ENCODE measurements around the gene GLS2. TPM values are rescaled to one million over a fixed set of nuclear protein-coding genes. Genes with fewer than 3 reads are reported as not detected.
A peak's percentile ranks its signal among the peaks of the same experiment; 100 is the strongest.

Gene GLS2
- total and polyA plus RNA-seq, 4 donors, result 3.1 to 10.8 (median 10.0) TPM

GRCh38 chr12:56476143-56476542 is 11.8 kb downstream of the GLS2 start:
- H3K27me3 ChIP-seq (ENCODE audit: control insufficient read depth, insufficient read depth, low read length), result no peaks in the 10 kb centered on the region
- DNase-seq (ENCODE audit: low read depth in 4 of 6, low spot score in 6 of 6), result no peak
- H3K36me3 ChIP-seq (ENCODE audit: control insufficient read depth, insufficient read depth, low read length), result peaks cover 35% of the 10 kb centered on the region
- no peak overlapping the region for H3K27ac ChIP-seq (ENCODE audit: low read depth, low read length)
- H3K4me1 ChIP-seq (ENCODE audit: control insufficient read depth, insufficient read depth, low read length), result no peaks in the 10 kb centered on the region
- 95% methylated on average over 5 of the region's 6 CpGs for WGBS (ENCODE audit: insufficient coverage)
- no peaks in the 10 kb centered on the region for H3K9me3 ChIP-seq (ENCODE audit: control insufficient read depth, insufficient read depth, low read length)
- no peak overlapping the region for H3K4me3 ChIP-seq (ENCODE audit: low read depth, low read length)

GRCh38 chr12:56474389-56474788 is 13.6 kb downstream of the GLS2 start:
- peaks cover 2% of the 10 kb centered on the region for H3K4me1 ChIP-seq (ENCODE audit: control insufficient read depth, insufficient read depth, low read length)
- no peak for DNase-seq (ENCODE audit: low read depth in 4 of 6, low spot score in 6 of 6)
- no peaks in the 10 kb centered on the region for H3K27me3 ChIP-seq (ENCODE audit: control insufficient read depth, insufficient read depth, low read length)
- no peak overlapping the region for H3K27ac ChIP-seq (ENCODE audit: low read depth, low read length)
- H3K4me3 ChIP-seq (ENCODE audit: low read depth, low read length), result no peak overlapping the region
- peaks cover 35% of the 10 kb centered on the region for H3K36me3 ChIP-seq (ENCODE audit: control insufficient read depth, insufficient read depth, low read length)
- no peaks in the 10 kb centered on the region for H3K9me3 ChIP-seq (ENCODE audit: control insufficient read depth, insufficient read depth, low read length)
- 93% methylated on average over 8 of the region's 9 CpGs for WGBS (ENCODE audit: insufficient coverage)

GRCh38 chr12:56469007-56469930 is 18.7 kb downstream of the GLS2 start:
- Histone ChIP-seq H3K4me1 (ENCODE audit: control insufficient read depth, insufficient read depth, low read length) (peaks cover 13% of the 10 kb centered on the region), H3K36me3 (ENCODE audit: control insufficient read depth, insufficient read depth, low read length) (peaks cover 8% of the 10 kb centered on the region), H3K9me3 (ENCODE audit: control insufficient read depth, insufficient read depth, low read length) (no peaks in the 10 kb centered on the region), H3K27ac (ENCODE audit: low read depth, low read length) (peak overlapping the region; percentile 82), H3K27me3 (ENCODE audit: control insufficient read depth, insufficient read depth, low read length) (no peaks in the 10 kb centered on the region), H3K4me3 (ENCODE audit: low read depth, low read length) (peak overlapping the region; percentile 93)
- WGBS (ENCODE audit: insufficient coverage), result 64% methylated on average over 17 of the region's 19 CpGs
- DNase-seq (ENCODE audit: low read depth in 4 of 6, low spot score in 6 of 6), result peak in 1 of 6 donors; percentile 9

GRCh38 chr12:56468216-56469006 is 19.6 kb downstream of the GLS2 start, which contains the start of gene SPRYD4:
Gene SPRYD4, plus strand, starts transcription at chr12:56468578. Its CDS starts 14 bp downstream, at chr12:56468592.
- no peaks in the 10 kb centered on the region for H3K27me3 ChIP-seq (ENCODE audit: control insufficient read depth, insufficient read depth, low read length)
- 0% methylated on average over 42 of the region's 43 CpGs for WGBS (ENCODE audit: insufficient coverage)
- H3K4me3 ChIP-seq (ENCODE audit: low read depth, low read length), result peak within 1 kb of the TSS; percentile 93
- peaks cover 8% of the 10 kb centered on the region for H3K36me3 ChIP-seq (ENCODE audit: control insufficient read depth, insufficient read depth, low read length)
- H3K27ac ChIP-seq (ENCODE audit: low read depth, low read length), result peak within 1 kb of the TSS; percentile 82
- peak; percentile 78 to 98 (median 90) for DNase-seq (ENCODE audit: low read depth in 4 of 6, low spot score in 6 of 6)
- no peaks in the 10 kb centered on the region for H3K9me3 ChIP-seq (ENCODE audit: control insufficient read depth, insufficient read depth, low read length)
- peaks cover 13% of the 10 kb centered on the region for H3K4me1 ChIP-seq (ENCODE audit: control insufficient read depth, insufficient read depth, low read length)

DNA sequence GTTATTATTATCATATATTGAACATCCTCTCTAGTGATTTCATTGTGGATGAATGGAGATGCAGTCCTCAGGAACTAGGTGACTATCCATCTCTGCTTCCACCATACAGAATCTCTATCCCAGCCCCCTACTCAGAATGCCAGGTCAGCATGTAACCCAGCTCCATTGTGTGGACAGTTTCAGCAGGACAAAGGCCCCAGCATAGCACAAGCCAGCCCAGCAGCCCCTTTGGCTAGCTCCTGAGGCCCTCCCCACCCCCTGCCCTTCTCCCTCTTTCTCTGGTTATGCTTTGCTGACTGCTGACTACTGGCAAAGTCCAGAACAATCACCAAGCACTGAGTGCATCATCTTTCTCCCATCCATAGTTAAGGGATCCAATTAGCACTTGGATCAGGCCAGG is 25.4 kb downstream of the GLS2 start:
- Histone ChIP-seq H3K27me3 (ENCODE audit: control insufficient read depth, insufficient read depth, low read length) (no peaks in the 10 kb centered on the region), H3K36me3 (ENCODE audit: control insufficient read depth, insufficient read depth, low read length) (no peaks in the 10 kb centered on the region), H3K4me3 (ENCODE audit: low read depth, low read length) (no peak overlapping the region), H3K4me1 (ENCODE audit: control insufficient read depth, insufficient read depth, low read length) (no peaks in the 10 kb centered on the region), H3K9me3 (ENCODE audit: control insufficient read depth, insufficient read depth, low read length) (no peaks in the 10 kb centered on the region), H3K27ac (ENCODE audit: low read depth, low read length) (no peak overlapping the region)
- DNase-seq (ENCODE audit: low read depth in 4 of 6, low spot score in 6 of 6), result no peak

DNA sequence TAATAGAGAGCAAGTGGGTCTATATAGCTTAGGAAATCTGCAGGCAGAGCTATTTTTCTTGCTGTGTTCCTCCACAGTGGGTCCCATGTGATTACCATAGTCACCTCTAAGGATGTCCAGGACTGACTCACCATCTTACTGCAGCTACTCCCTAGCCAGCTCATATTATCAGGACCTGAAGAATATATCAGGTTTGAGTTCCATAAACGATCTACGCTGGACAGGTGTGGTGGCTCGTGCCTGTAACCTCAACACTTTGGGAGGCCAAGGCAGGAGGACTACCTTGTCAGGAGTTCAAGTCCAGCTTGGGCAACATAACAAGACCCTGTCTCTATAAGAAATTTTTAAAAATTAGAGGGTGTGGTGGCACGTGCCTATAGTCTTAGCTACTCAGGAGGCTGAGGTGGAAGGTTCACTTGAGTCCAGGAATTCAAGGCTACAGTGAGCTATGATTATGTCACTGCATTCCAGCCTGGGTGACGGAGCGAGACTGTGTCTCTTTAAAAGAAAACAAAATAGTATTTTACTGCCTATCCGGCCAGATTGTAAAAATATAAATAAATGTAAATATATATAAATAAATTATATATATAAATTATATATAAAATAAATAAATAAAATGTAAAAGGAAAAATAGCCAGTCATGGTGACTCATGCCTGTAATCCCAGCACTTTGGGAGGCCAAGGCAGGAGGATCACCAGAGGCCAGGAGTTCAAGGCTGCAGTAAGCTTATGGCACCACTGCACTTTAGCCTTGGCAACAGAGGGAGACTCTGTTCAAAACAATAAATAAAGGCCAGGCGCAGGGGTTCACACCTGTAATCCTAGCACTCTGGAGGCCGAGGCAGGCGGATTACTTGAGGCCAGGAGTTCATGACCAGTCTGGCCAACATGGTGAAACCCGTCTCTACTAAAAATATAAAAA is 26.5 kb downstream of the GLS2 start:
- no peak overlapping the region for H3K27ac ChIP-seq (ENCODE audit: low read depth, low read length)
- H3K4me1 ChIP-seq (ENCODE audit: control insufficient read depth, insufficient read depth, low read length), result no peaks in the 10 kb centered on the region
- 91% methylated on average over 4 of the region's 11 CpGs for WGBS (ENCODE audit: insufficient coverage)

DNA sequence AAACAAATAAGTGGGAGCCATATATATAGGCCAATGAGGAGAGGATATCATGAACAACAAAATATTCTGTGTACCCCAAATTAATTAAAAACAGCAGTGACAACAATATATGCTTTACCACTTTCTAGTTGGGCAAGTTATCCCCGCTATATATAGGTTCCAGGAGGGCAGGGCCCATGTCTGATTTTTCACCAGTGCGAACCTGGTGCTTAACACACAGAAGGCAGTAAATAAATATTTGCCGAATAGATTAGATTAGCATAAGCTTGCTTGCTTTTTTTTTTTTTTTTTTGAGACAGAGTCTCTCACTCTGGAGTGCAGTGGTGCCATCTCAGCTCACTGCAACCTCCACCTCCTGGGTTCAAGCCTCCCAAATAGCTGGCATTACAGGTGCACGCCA is 30.1 kb downstream of the GLS2 start:
- Histone ChIP-seq H3K36me3 (ENCODE audit: control insufficient read depth, insufficient read depth, low read length) (no peaks in the 10 kb centered on the region), H3K4me3 (ENCODE audit: low read depth, low read length) (no peak overlapping the region), H3K27me3 (ENCODE audit: control insufficient read depth, insufficient read depth, low read length) (no peaks in the 10 kb centered on the region), H3K27ac (ENCODE audit: low read depth, low read length) (no peak overlapping the region), H3K9me3 (ENCODE audit: control insufficient read depth, insufficient read depth, low read length) (no peaks in the 10 kb centered on the region), H3K4me1 (ENCODE audit: control insufficient read depth, insufficient read depth, low read length) (no peaks in the 10 kb centered on the region)
- 100% methylated on average over 1 of the region's 4 CpGs for WGBS (ENCODE audit: insufficient coverage)
- no peak for DNase-seq (ENCODE audit: low read depth in 4 of 6, low spot score in 6 of 6)

More for the DNA sequence above, 26.5 kb downstream of the GLS2 start:
- H3K4me3 ChIP-seq (ENCODE audit: low read depth, low read length), result no peak overlapping the region
- no peaks in the 10 kb centered on the region for H3K36me3 ChIP-seq (ENCODE audit: control insufficient read depth, insufficient read depth, low read length)
- no peak for DNase-seq (ENCODE audit: low read depth in 4 of 6, low spot score in 6 of 6)
- H3K27me3 ChIP-seq (ENCODE audit: control insufficient read depth, insufficient read depth, low read length), result no peaks in the 10 kb centered on the region
- no peaks in the 10 kb centered on the region for H3K9me3 ChIP-seq (ENCODE audit: control insufficient read depth, insufficient read depth, low read length)

- no peaks in the 10 kb centered on the region for H3K9me3 ChIP-seq (ENCODE audit: control insufficient read depth, insufficient read depth, low read length)
- no peaks in the 10 kb centered on the region for H3K27me3 ChIP-seq (ENCODE audit: control insufficient read depth, insufficient read depth, low read length)
- no peak within 1 kb of the TSS for H3K4me3 ChIP-seq (ENCODE audit: low read depth, low read length)
- H3K36me3 ChIP-seq (ENCODE audit: control insufficient read depth, insufficient read depth, low read length), result no peaks in the 10 kb centered on the region
- H3K27ac ChIP-seq (ENCODE audit: low read depth, low read length), result no peak within 1 kb of the TSS
- no peak for DNase-seq (ENCODE audit: low read depth in 4 of 6, low spot score in 6 of 6)
- WGBS (ENCODE audit: insufficient coverage), result 96% methylated on average over 2 of the region's 5 CpGs
- no peaks in the 10 kb centered on the region for H3K4me1 ChIP-seq (ENCODE audit: control insufficient read depth, insufficient read depth, low read length)
These were observed 33.4 kb downstream of the GLS2 start, which contains the start of gene MIP for GRCh38 chr12:56454557-56454956. Gene MIP, minus strand, starts transcription at chr12:56454657. Its CDS starts 44 bp downstream, at chr12:56454613.

DNA sequence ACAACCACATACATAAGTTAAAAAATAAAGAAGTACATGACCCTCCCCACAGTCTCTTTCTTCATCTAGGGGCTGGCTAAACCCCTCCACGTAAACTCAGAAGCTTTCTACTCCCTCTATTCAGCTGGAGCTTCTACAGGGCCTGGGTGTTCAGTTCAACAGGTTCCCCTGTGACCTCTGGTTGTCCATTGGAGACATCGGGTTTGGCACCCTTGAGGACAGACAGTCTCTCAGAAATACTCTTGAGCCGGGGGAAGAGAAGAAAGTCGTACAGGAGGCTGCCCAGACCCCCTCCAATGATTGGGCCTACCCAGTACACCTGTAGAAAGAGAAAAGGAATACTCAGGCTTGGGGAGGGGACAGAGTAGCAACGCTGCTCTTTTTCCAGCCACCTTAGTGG is 36.8 kb downstream of the GLS2 start:
- peaks cover 8% of the 10 kb centered on the region for H3K4me1 ChIP-seq (ENCODE audit: control insufficient read depth, insufficient read depth, low read length)
- H3K36me3 ChIP-seq (ENCODE audit: control insufficient read depth, insufficient read depth, low read length), result no peaks in the 10 kb centered on the region
- H3K9me3 ChIP-seq (ENCODE audit: control insufficient read depth, insufficient read depth, low read length), result no peaks in the 10 kb centered on the region
- no peak overlapping the region for H3K4me3 ChIP-seq (ENCODE audit: low read depth, low read length)
- H3K27ac ChIP-seq (ENCODE audit: low read depth, low read length), result no peak overlapping the region
- WGBS (ENCODE audit: insufficient coverage), result 100% methylated on average over 2 of the region's 5 CpGs
- no peaks in the 10 kb centered on the region for H3K27me3 ChIP-seq (ENCODE audit: control insufficient read depth, insufficient read depth, low read length)
- no peak for DNase-seq (ENCODE audit: low read depth in 4 of 6, low spot score in 6 of 6)
